Measurements from ENCODE around the gene FBXO34.

DNA sequence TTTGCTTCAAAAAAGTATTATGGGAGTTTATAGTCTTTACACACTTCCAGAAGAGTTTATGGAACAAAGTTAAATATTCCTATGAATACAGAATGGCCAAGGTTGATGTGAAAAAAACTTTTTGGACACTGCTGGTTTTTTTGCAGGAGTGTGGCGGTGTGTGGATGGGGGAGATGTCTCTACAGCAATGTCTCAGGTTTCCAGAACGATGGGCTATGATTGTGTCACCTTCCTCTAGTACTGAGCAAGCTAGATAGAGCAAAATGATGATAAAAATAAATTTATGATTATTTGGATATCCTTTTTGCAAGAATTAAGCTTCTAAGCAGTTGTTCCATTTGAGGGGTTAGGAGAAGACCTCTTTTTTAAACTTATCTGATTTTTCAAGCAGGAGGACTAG lies 37.9 kb downstream of the FBXO34 start:
- TF ChIP-seq ZFP30 (CRISPR knock-in tag; IDR thresholded peaks at IDR 0.05) = no peak
- TF ChIP-seq ZNF565 (CRISPR knock-in tag; conservative IDR thresholded peaks at IDR 0.05; ENCODE audit: low read depth) = no peak
- no peak for TF ChIP-seq ZC3H10 (CRISPR knock-in tag; IDR thresholded peaks at IDR 0.05)
- TF ChIP-seq OSR1 (CRISPR knock-in tag; IDR thresholded peaks at IDR 0.05) = no peak
- TF ChIP-seq TCF4 (CRISPR knock-in tag; IDR thresholded peaks at IDR 0.05; ENCODE audit: borderline replicate concordance) = no peak
